DOHH2 (cell line): ENCODE measurements around the gene USP12.

Experiments
- H3F3A ChIP-seq: fragments of 200-600 bp; sonication (generic), shearing (Covaris generic); 2 replicates; pipeline ENCODE4 v1.6.0; 2016; ENCODE audit warnings: antibody characterized with exemption, mild to moderate bottlenecking; ENCODE audit not compliant: control insufficient read depth, insufficient read depth
- H3K27ac ChIP-seq: fragments of 200-600 bp; sonication (generic); 2 replicates; pipeline ENCODE4 v1.5.1; 2014; ENCODE audit warnings: low read depth, mild to moderate bottlenecking, low read length, moderate library complexity
- H3K27me3 ChIP-seq: fragments of 200-600 bp; sonication (generic); 2 replicates; pipeline ENCODE4 v1.6.1; 2014; ENCODE audit warnings: mild to moderate bottlenecking, low read length, mixed read lengths; ENCODE audit not compliant: control insufficient read depth
- H3K36me3 ChIP-seq: fragments of 200-600 bp; sonication (generic); 2 replicates; pipeline ENCODE4 v1.6.1; 2014; ENCODE audit warnings: mild to moderate bottlenecking, low read length, moderate library complexity, mixed read lengths; ENCODE audit not compliant: control insufficient read depth
- H3K4me1 ChIP-seq: fragments of 200-600 bp; sonication (generic); 2 replicates; pipeline ENCODE4 v1.6.1; 2014; ENCODE audit warnings: mild to moderate bottlenecking, low read length, mixed read lengths; ENCODE audit not compliant: control insufficient read depth
- H3K4me2 ChIP-seq: fragments of 200-600 bp; sonication (generic); 2 replicates; pipeline ENCODE4 v1.6.0; 2014; ENCODE audit warnings: mild to moderate bottlenecking, low read length, moderate library complexity
- H3K4me3 ChIP-seq: fragments of 200-600 bp; sonication (generic); 2 replicates; pipeline ENCODE4 v1.5.1; 2014; ENCODE audit warnings: mild to moderate bottlenecking, low read length, mixed read lengths
- H3K79me2 ChIP-seq: fragments of 200-600 bp; sonication (generic); 2 replicates; pipeline ENCODE4 v1.6.1; 2014; ENCODE audit warnings: mild to moderate bottlenecking, low read length, mixed read lengths; ENCODE audit not compliant: control insufficient read depth
- H3K9me2 ChIP-seq: fragments of 200-600 bp; sonication (generic); replicated peaks from 2 replicates; pipeline ENCODE4 v1.6.1; 2014; ENCODE audit warnings: mild to moderate bottlenecking, low read length, mixed read lengths; ENCODE audit not compliant: control insufficient read depth
- H3K9me3 ChIP-seq: fragments of 200-600 bp; sonication (generic); 2 replicates; pipeline ENCODE4 v1.6.1; 2014; ENCODE audit warnings: antibody characterized with exemption, low read length, mixed read lengths; ENCODE audit not compliant: control insufficient read depth, insufficient read depth
- H4K20me1 ChIP-seq: fragments of 200-600 bp; sonication (generic); 2 replicates; pipeline ENCODE4 v1.6.0; 2014; ENCODE audit warnings: low read depth, mild to moderate bottlenecking, antibody characterized with exemption, low read length, moderate library complexity; ENCODE audit not compliant: control insufficient read depth, insufficient read depth
- EZH2phosphoT487 ChIP-seq: fragments of 200-600 bp; sonication (generic); IDR thresholded peaks from 2 replicates; pipeline ENCODE4 v1.6.1; 2017; ENCODE audit warnings: borderline replicate concordance, mild to moderate bottlenecking, antibody characterized with exemption, low read length, moderate library complexity, mixed read lengths
- TF ChIP-seq, protein P1 (sequence below): fragments of 200-600 bp; sonication (generic); IDR thresholded peaks from one replicate; pipeline ENCODE4 v1.5.1; 2014; ENCODE audit warnings: antibody characterized with exemption, mild to moderate bottlenecking, low read depth, low read length; ENCODE audit not compliant: poor library complexity, severe bottlenecking

USP12 gene

DNA sequence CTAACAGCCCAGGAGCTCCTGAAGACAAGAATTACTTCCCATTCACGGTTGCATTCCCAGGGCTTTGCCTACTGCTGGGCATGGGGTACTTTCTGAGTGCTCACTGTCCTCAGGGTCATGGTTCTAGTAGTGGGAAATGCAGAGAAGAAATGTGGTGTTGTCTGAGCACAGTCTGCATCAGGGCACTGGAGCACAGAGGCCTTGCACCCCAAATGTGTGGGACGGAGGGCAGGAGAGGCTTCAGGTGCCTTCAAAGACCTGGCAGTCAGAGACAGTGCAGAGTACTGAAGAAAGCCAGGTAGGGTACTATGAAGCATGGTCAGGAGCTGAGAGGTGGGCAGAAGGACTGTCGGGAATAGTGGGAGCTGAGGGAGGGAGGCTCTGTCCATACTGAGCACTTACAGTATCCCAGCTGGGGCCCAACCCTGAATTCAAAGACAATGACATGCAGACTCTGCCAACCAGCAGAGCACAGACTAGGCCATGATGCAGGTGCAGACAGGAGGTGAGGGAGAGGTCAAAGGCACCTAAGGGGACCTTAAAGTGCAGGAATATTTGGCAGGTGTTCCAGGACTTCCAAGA is 144.4 kb downstream of the USP12 start:
- Histone ChIP-seq H4K20me1 (no peaks in the 10 kb centered on the region), H3K9me3 (no peaks in the 10 kb centered on the region), H3K36me3 (no peaks in the 10 kb centered on the region), H3K4me1 (peaks cover 4% of the 10 kb centered on the region; the same call in 1 of the 2 replicates), H3K27me3 (peaks cover 20% of the 10 kb centered on the region), H3K9me2 (no peaks in the 10 kb centered on the region), H3K4me2 (no peak overlapping the region), H3F3A (no peaks in the 10 kb centered on the region), H3K79me2 (no peaks in the 10 kb centered on the region), H3K27ac (no peak overlapping the region), H3K4me3 (no peak overlapping the region)
- TF ChIP-seq, protein P1, sequence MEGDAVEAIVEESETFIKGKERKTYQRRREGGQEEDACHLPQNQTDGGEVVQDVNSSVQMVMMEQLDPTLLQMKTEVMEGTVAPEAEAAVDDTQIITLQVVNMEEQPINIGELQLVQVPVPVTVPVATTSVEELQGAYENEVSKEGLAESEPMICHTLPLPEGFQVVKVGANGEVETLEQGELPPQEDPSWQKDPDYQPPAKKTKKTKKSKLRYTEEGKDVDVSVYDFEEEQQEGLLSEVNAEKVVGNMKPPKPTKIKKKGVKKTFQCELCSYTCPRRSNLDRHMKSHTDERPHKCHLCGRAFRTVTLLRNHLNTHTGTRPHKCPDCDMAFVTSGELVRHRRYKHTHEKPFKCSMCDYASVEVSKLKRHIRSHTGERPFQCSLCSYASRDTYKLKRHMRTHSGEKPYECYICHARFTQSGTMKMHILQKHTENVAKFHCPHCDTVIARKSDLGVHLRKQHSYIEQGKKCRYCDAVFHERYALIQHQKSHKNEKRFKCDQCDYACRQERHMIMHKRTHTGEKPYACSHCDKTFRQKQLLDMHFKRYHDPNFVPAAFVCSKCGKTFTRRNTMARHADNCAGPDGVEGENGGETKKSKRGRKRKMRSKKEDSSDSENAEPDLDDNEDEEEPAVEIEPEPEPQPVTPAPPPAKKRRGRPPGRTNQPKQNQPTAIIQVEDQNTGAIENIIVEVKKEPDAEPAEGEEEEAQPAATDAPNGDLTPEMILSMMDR = no peak
- no peak for TF ChIP-seq EZH2phosphoT487

DNA sequence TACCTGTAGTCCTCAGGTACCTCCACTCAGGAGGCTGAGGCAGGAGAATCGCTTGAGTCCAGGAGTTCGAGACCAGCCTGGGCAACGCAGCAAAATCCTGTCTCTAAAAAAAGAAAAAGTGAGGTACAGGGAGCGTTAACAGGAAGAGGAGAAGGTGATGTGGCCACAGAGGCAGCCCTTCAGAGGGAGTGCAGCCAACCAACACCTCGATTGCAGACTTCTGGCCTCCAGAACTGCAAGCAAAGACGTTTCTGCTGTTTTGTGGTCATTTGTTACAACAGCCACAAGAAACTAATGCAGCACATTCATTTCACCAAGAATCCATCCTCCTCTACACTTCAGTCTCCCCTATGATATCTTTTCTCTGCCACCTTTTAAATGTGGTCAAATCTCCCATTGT is 145.2 kb downstream of the USP12 start:
- Histone ChIP-seq H3K9me3 (no peaks in the 10 kb centered on the region), H3K36me3 (no peaks in the 10 kb centered on the region), H3K4me2 (no peak overlapping the region), H3F3A (no peaks in the 10 kb centered on the region), H3K27me3 (peaks cover 20% of the 10 kb centered on the region), H3K27ac (no peak overlapping the region), H3K4me3 (no peak overlapping the region), H4K20me1 (no peaks in the 10 kb centered on the region), H3K4me1 (peaks cover 4% of the 10 kb centered on the region; the same call in 1 of the 2 replicates), H3K79me2 (no peaks in the 10 kb centered on the region), H3K9me2 (no peaks in the 10 kb centered on the region)
- no peak for TF ChIP-seq EZH2phosphoT487
- TF ChIP-seq, protein P1 = no peak

DNA sequence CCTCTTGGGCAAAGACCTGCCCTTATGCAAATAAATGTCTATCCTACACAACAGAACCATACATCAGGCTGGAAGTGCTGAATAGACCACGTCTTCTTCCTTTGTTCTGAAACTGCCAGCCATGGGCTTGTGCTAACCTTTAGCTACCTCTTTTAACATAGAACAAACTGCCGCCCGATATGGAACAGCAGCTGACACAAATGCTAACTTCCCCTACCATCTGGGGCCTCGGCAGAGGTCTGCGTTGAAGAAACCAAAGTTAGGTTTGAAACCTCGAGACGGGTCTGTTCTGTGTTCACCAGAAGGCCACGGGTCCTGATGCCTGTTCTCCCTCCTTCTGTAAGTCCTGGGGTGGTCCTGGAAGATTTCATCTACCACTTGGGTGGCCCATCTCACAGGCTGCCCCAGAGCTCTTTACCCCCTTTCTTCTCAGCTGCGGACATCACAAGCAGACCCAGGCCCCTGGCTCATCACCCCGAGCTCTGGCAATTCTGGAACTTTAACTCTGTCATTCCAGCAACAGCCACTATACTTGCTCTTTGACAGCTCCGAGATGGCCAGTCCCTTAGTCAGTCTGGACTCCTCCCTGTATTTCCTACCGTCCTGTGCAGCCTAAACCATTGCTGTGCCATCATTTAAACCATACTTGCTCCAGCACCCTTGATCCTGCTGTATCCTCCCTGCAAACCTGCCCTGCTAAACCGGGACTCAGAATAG is 146.7 kb downstream of the USP12 start:
- Histone ChIP-seq H3K4me3 (no peak overlapping the region), H3K9me2 (no peaks in the 10 kb centered on the region), H3K79me2 (no peaks in the 10 kb centered on the region), H3K27me3 (peaks cover 20% of the 10 kb centered on the region), H3K36me3 (no peaks in the 10 kb centered on the region), H3K9me3 (no peaks in the 10 kb centered on the region), H3K4me1 (peaks cover 4% of the 10 kb centered on the region; the same call in 1 of the 2 replicates), H3K4me2 (no peak overlapping the region), H4K20me1 (no peaks in the 10 kb centered on the region), H3K27ac (no peak overlapping the region), H3F3A (no peaks in the 10 kb centered on the region)
- TF ChIP-seq, protein P1 = no peak
- TF ChIP-seq EZH2phosphoT487 = no peak
